ENCODE measurements around the gene PLA2G4D. TPM values are rescaled to one million over a fixed set of nuclear protein-coding genes. Genes with fewer than 3 reads are reported as not detected.
A peak's percentile ranks its signal among the peaks of the same experiment; 100 is the strongest.

The PLA2G4D gene
- polyA plus RNA-seq, 1 donor from 2014 or later = not detected

GRCh38 chr15:42068601-42069000 is 25.8 kb downstream of the PLA2G4D start:
- Histone ChIP-seq H3K9me2 (ENCODE audit: insufficient read depth, low read length) (no peaks in the 10 kb centered on the region), H3K27ac (ENCODE audit: low read length) (no peak overlapping the region), H3K4me3 (ENCODE audit: low read length) (no peak overlapping the region), H3K4me2 (ENCODE audit: low read length) (no peak overlapping the region), H3K79me2 (replicated peaks; ENCODE audit: insufficient read depth, low read length) (no peaks in the 10 kb centered on the region), H4K20me1 (ENCODE audit: insufficient read depth) (no peaks in the 10 kb centered on the region), H3K36me3 (ENCODE audit: insufficient read depth, low read length) (no peaks in the 10 kb centered on the region), H3F3A (ENCODE audit: insufficient read depth, low read length, poor library complexity, severe bottlenecking) (no peaks in the 10 kb centered on the region), H3K9me3 (ENCODE audit: low read length) (no peaks in the 10 kb centered on the region), H2AFZ (ENCODE audit: low read depth, low read length) (no peak overlapping the region), H3K27me3 (ENCODE audit: insufficient read depth, low read depth, low read length) (no peaks in the 10 kb centered on the region), H3K9ac (ENCODE audit: low read length) (no peak overlapping the region)
- TF ChIP-seq REST (IDR thresholded peaks at IDR 0.05; ENCODE audit: borderline replicate concordance) = no peak
- no peak for TF ChIP-seq TAF1 (IDR thresholded peaks at IDR 0.05; ENCODE audit: low read depth)
- TF ChIP-seq, protein P1, sequence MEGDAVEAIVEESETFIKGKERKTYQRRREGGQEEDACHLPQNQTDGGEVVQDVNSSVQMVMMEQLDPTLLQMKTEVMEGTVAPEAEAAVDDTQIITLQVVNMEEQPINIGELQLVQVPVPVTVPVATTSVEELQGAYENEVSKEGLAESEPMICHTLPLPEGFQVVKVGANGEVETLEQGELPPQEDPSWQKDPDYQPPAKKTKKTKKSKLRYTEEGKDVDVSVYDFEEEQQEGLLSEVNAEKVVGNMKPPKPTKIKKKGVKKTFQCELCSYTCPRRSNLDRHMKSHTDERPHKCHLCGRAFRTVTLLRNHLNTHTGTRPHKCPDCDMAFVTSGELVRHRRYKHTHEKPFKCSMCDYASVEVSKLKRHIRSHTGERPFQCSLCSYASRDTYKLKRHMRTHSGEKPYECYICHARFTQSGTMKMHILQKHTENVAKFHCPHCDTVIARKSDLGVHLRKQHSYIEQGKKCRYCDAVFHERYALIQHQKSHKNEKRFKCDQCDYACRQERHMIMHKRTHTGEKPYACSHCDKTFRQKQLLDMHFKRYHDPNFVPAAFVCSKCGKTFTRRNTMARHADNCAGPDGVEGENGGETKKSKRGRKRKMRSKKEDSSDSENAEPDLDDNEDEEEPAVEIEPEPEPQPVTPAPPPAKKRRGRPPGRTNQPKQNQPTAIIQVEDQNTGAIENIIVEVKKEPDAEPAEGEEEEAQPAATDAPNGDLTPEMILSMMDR (IDR thresholded peaks at IDR 0.05; ENCODE audit: poor library complexity, severe bottlenecking) = no peak
- TF ChIP-seq SMC3 (conservative IDR thresholded peaks at IDR 0.05; ENCODE audit: poor library complexity) = no peak
- TF ChIP-seq MXI1 (conservative IDR thresholded peaks at IDR 0.05; ENCODE audit: poor library complexity, severe bottlenecking) = no peak
- no peak for TF ChIP-seq EZH2 (IDR thresholded peaks at IDR 0.05; ENCODE audit: borderline replicate concordance, insufficient read depth, low read length, poor library complexity, severe bottlenecking)
- TF ChIP-seq RAD21 (conservative IDR thresholded peaks at IDR 0.05) = no peak
- no peak for TF ChIP-seq POLR2AphosphoS5 (IDR thresholded peaks at IDR 0.05)
- TF ChIP-seq EP300 (conservative IDR thresholded peaks at IDR 0.05; ENCODE audit: poor library complexity, severe bottlenecking) = no peak

DNA sequence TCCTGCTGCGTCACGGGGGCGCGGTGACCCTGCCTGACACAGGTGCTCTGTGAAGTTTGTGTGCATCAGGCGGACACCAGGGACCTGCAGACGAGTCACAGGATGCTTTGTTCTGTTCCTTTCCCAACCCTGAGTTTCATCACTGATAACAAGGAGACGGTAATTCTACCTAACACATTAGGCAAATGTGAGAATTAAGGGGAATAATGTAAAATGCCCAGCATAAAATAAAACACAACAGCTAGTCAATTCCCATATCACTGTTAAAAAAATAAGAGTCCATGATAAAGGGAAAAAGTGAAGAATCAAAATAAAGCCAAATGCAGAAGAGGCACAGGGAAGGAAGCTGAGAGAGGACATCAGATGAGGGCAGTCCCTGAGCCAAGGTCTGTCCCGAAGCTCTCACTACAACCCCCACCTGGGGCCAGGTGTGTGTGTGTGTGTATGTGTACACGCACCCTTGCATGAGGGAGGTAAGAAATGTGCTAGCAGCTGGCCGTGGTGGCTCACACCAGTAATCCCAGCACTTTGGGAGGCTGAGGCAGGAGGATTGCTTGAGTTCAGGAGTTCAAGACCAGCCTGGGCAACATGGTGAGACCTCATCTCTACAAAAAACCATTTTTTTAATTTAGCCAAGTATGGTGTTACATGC is 27.5 kb downstream of the PLA2G4D start:
- TF ChIP-seq EP300 (conservative IDR thresholded peaks at IDR 0.05; ENCODE audit: poor library complexity, severe bottlenecking) (no peak), RAD21 (conservative IDR thresholded peaks at IDR 0.05) (peak; percentile 6), EZH2 (IDR thresholded peaks at IDR 0.05; ENCODE audit: borderline replicate concordance, insufficient read depth, low read length, poor library complexity, severe bottlenecking) (no peak), TAF1 (IDR thresholded peaks at IDR 0.05; ENCODE audit: low read depth) (no peak), REST (IDR thresholded peaks at IDR 0.05; ENCODE audit: borderline replicate concordance) (no peak), MXI1 (conservative IDR thresholded peaks at IDR 0.05; ENCODE audit: poor library complexity, severe bottlenecking) (no peak), POLR2AphosphoS5 (IDR thresholded peaks at IDR 0.05) (no peak)
- TF ChIP-seq, protein P1 (IDR thresholded peaks at IDR 0.05; ENCODE audit: poor library complexity, severe bottlenecking) = peak; percentile 30

More for the DNA sequence above, 27.5 kb downstream of the PLA2G4D start:
- Histone ChIP-seq H3K27me3 (ENCODE audit: insufficient read depth, low read depth, low read length) (no peaks in the 10 kb centered on the region), H3K79me2 (replicated peaks; ENCODE audit: insufficient read depth, low read length) (no peaks in the 10 kb centered on the region), H3K9ac (ENCODE audit: low read length) (no peak overlapping the region), H3K4me2 (ENCODE audit: low read length) (no peak overlapping the region), H4K20me1 (ENCODE audit: insufficient read depth) (no peaks in the 10 kb centered on the region), H3K36me3 (ENCODE audit: insufficient read depth, low read length) (no peaks in the 10 kb centered on the region), H2AFZ (ENCODE audit: low read depth, low read length) (no peak overlapping the region), H3K9me2 (ENCODE audit: insufficient read depth, low read length) (no peaks in the 10 kb centered on the region), H3K27ac (ENCODE audit: low read length) (no peak overlapping the region), H3K9me3 (ENCODE audit: low read length) (no peaks in the 10 kb centered on the region), H3K4me3 (ENCODE audit: low read length) (no peak overlapping the region), H3F3A (ENCODE audit: insufficient read depth, low read length, poor library complexity, severe bottlenecking) (no peaks in the 10 kb centered on the region)
